Measurements from ENCODE around the gene GASK1A.
"Not testable (repeated sequence)": the region's sequence is repeated elsewhere in the genome, so short reads cannot be mapped to it uniquely, and the experiment has no call there.

Gene GASK1A

GRCh38 chr3:43031485-43031884 is 52.4 kb downstream of the GASK1A start:
- no peak for DNase-seq (ENCODE audit: low read depth in 2 of 2, low spot score in 1 of 2)

GRCh38 chr3:43031889-43032545 is 52.9 kb downstream of the GASK1A start:
- DNase-seq (ENCODE audit: low read depth in 2 of 2, low spot score in 1 of 2) = no peak

- DNase-seq (ENCODE audit: low read depth in 2 of 2, low spot score in 1 of 2) = no peak
Observed at GRCh38 chr3:43032646-43033628, 53.8 kb downstream of the GASK1A start.

DNA sequence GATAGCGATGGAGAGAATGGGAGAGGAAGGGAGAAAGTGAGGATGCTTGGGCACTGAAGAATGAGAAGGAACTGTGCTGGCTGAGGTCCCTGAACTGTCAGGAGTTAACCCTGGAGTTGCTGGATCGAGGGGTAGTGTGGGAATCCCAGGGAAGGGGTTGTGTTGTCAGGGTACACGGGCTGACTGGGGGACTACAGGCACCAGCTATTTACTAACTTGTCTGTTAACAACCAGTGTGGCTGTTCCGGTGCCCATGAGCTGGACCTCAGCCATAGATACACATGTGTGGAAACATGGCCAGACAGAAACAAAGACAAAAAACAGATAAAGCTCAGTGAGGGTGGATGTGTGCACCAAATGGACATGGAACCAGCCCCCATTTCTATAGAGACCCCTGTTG is 55.1 kb downstream of the GASK1A start:
- DNase-seq (ENCODE audit: low read depth in 2 of 2, low spot score in 1 of 2) = no peak

GRCh38 chr3:43034911-43035310 is 55.8 kb downstream of the GASK1A start:
- no peak for DNase-seq (ENCODE audit: low read depth in 2 of 2, low spot score in 1 of 2)

GRCh38 chr3:43035801-43036365 is 56.8 kb downstream of the GASK1A start:
- DNase-seq (ENCODE audit: low read depth in 2 of 2, low spot score in 1 of 2) = no peak

GRCh38 chr3:43036621-43037423 is 57.7 kb downstream of the GASK1A start:
- DNase-seq (ENCODE audit: low read depth in 2 of 2, low spot score in 1 of 2) = no peak

DNA sequence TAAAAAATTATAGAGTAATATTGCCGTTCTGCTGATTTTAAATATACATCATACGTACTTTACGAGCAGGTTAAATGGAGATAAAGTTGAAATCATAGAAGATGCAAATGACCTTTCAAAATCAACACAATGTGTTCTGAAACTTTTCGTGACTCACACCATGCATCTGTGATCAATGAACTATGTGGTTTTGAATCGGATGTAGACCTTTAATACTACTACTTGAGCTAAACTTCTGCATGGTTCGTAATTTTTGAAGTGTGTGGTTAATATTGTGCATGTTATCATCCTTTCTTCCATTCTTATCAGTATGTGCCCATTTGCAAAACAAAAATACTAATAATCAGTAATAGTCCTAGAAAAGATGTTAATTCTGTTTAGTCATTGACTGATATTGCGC is 58.9 kb downstream of the GASK1A start:
- DNase-seq (ENCODE audit: low read depth in 2 of 2, low spot score in 1 of 2) = no peak

DNA sequence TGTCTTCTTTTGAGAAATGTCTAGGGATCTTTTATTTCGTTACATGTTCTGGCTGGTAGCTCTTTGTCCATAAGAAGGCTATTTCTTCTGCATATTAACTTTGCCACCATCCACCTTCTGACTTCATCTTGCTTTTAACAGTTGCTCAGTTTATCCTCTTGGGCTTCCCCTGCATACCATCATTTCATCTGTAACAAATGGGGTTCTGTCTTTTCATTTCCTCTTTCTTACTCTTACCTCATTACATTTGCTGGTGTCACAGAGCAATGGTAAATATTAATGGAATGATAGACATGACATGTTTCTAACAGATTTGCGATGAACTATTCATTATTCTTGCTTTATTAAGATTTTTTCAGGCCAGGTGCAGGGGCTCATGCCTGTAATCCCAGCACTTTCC is 62.4 kb downstream of the GASK1A start:
- no peak for DNase-seq (ENCODE audit: low read depth in 2 of 2, low spot score in 1 of 2)

GRCh38 chr3:43043071-43043766 is 64.1 kb downstream of the GASK1A start:
- no peak for DNase-seq (ENCODE audit: low read depth in 2 of 2, low spot score in 1 of 2)

- no peak for DNase-seq (ENCODE audit: low read depth in 2 of 2, low spot score in 1 of 2)
Observed at GRCh38 chr3:43043793-43044192, 64.7 kb downstream of the GASK1A start.

GRCh38 chr3:43045079-43045478 is 66.0 kb downstream of the GASK1A start:
- DNase-seq (ENCODE audit: low read depth in 2 of 2, low spot score in 1 of 2) = not testable (repeated sequence)

DNA sequence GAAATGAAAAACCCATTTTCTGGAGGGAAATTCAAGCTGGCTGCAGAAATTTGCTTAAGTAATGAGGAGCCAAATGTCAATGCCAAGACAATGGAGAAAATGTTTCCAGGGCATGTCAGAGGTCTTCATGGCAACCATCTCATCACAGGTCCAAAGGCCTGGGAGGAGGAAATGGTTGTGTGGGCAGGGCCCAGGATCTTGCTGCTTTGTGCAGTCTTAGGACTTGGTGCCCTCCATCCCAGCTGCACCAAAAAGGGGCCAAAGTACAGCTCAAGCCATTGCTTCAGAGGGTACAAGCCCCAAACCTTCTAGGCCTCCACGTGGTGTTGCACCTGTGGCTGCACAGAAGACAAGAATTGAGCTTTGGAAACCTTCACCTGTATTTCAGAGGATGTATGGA is 67.5 kb downstream of the GASK1A start:
- DNase-seq (ENCODE audit: low read depth in 2 of 2, low spot score in 1 of 2) = no peak

GRCh38 chr3:43048470-43048869 is 69.4 kb downstream of the GASK1A start:
- no peak for DNase-seq (ENCODE audit: low read depth in 2 of 2, low spot score in 1 of 2)

DNA sequence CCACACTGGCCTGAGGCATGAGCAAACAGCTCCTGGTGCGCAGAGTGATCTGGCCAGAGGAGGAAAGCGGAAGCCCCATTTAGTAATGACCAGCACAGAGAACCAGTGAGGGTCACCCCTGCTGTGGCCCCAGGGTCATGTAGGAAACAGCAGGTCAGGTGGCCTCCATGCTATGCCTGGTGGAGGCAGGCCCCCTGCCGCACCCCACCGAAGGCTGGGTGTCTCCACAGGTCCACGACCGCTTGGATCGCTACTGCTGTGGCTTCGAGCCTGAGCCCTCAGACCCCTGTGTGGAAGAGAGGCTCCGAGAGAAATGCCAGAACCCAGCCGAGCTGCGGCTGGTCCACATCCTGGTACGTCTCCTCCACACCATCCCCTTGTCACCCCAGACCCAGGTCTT is 74.2 kb downstream of the GASK1A start:
- DNase-seq (ENCODE audit: low read depth in 2 of 2, low spot score in 1 of 2) = no peak

- no peak for DNase-seq (ENCODE audit: low read depth in 2 of 2, low spot score in 1 of 2)
Observed at GRCh38 chr3:43054754-43055153, 75.6 kb downstream of the GASK1A start.

DNA sequence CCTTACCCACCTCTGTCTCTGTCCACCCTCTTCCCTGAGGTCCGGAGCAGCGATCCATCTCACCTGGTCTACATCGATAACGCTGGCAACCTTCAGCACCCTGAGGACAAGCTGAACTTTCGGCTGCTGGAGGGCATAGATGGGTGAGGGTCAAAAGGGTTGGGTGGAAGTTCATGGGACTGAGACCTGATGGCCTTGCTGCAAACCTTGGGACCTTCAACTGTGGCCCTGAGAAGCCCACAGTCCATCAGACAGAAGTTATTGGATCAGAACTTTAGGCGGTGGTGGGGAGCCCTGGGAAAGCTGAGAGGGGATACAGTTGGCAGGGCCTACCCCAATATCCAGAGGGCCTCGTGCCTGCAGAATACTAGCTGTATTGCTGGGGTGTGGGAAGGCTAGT is 76.3 kb downstream of the GASK1A start:
- no peak for DNase-seq (ENCODE audit: low read depth in 2 of 2, low spot score in 1 of 2)

DNA sequence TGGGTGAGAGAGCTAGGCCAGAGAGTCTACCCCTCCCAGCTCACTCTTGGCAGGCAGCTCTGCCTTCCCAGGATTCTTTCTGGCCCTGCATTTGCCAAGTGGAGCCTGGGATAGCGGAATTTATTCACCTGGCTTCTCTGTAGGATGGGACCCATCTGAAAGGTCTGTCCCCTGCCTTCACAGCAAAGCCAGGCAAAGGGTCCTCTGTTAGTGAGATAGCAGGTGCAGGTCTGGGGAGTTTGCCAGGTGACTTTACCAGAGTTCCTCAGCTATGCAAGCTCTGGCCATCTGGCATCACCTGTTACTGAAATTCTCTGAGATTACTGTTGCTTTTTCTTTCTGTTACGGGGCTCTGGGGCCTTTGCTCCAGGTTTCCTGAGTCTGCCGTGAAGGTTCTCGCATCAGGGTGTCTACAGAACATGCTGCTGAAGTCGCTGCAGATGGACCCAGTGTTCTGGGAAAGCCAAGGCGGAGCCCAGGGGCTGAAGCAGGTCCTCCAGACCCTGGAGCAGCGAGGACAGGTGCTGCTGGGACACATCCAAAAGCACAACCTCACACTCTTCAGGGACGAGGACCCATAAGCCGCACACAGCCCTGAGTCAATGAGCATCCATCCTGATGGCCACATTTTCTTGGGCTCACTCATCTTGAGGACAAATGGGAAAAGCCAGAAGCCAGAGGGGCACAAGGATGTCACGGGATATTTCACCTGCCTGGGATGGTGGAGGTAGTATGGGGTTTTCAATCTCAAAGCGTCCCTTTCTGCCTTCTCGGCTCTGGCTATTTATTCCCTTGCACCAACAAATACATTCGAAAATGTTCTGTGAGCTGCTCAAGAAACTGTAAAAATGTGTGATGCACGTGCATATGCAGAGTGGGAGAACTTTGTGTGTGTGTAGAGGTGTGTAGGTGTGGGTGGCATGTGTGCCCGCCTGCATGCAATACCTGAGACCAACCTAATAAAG is 77.0 kb downstream of the GASK1A start:
- no peak for DNase-seq (ENCODE audit: low read depth in 2 of 2, low spot score in 1 of 2)

DNA sequence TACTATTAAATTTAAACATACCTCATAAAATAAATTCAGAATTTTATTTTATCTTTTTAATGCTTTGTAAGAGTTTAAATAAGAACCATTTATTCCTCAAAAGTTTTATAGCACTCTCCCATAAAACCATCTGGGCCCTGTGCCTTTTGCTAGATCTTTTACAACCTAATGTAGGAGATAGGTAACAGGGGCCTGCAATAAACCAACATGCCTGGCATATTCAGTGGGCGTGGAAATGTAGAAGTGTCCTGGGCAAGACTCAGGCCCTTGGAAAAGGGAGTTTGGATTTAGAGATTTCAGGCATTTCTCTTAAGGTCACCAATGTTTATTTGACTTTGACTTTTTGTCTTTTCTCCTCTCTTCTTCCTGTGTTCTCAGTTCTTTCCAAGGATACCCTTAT is 80.3 kb downstream of the GASK1A start:
- no peak for DNase-seq (ENCODE audit: low read depth in 2 of 2, low spot score in 1 of 2)
